Measurements from ENCODE around the gene PAMR1.
"Not testable (repeated sequence)": the region's sequence is repeated elsewhere in the genome, so short reads cannot be mapped to it uniquely, and the experiment has no call there.

DNA sequence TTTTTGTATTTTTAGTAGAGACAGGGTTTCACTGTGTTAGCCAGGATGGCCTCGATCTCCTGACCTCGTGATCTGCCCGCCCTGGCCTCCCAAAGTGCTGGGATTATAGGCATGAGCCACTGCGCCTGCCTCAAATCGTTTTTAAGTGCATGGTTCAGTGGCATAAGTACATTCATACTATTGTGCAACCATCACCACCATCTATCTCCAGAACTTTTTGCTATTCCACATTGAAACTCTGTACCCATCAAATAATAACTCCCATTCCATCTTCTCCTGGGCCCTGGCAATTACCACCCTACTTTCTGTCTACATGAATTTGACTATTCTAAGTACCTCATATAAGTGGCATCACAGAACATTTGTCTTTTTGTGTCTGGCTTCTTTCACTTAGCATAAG, 3.3 kb downstream of the PAMR1 start:
- not testable (repeated sequence) for TF ChIP-seq CTCF (conservative IDR thresholded peaks at IDR 0.05; ENCODE audit: low read depth, low read length); EZH2 (IDR thresholded peaks at IDR 0.05; ENCODE audit: borderline replicate concordance, low read depth, low read length, poor library complexity, severe bottlenecking)

Data from A673 (cell line).